HG03457 (cell line): ENCODE results near the gene REL.
A peak's percentile ranks its signal among the peaks of the same experiment; 100 is the strongest.
"Not testable (repeated sequence)": the region's sequence is repeated elsewhere in the genome, so short reads cannot be mapped to it uniquely, and the experiment has no call there.

Source experiments
- ATAC-seq: cut with Tn5 transposase; IDR thresholded peaks from one replicate; pipeline ENCODE4 v1.9.1; 2021; ENCODE audit warnings: moderate number of reproducible peaks; ENCODE audit not compliant: unreplicated experiment

Gene REL

GRCh38 chr2:60881047-60881932 is at the start of gene REL:
TSS of gene REL (plus strand) at chr2:60881574. CDS start at chr2:60881841, 267 bp downstream.
- peak; percentile 74 for ATAC-seq

- ATAC-seq: no peak
Measured at GRCh38 chr2:60831921-60832320, 49.5 kb upstream of the REL start.

GRCh38 chr2:60832621-60833020 is 48.8 kb upstream of the REL start:
- no peak for ATAC-seq

GRCh38 chr2:60834270-60834717 is 47.1 kb upstream of the REL start:
- ATAC-seq: no peak

- ATAC-seq: no peak
Measured at GRCh38 chr2:60836491-60836890, 44.9 kb upstream of the REL start.

GRCh38 chr2:60837123-60837522 is 44.3 kb upstream of the REL start:
- no peak for ATAC-seq

GRCh38 chr2:60838481-60838880 is 42.9 kb upstream of the REL start:
- ATAC-seq: no peak

- ATAC-seq: no peak
Measured at GRCh38 chr2:60839126-60839813, 42.1 kb upstream of the REL start.

GRCh38 chr2:60840880-60841279 is 40.5 kb upstream of the REL start:
- peak; percentile 40 for ATAC-seq

- ATAC-seq: no peak
Measured at GRCh38 chr2:60843006-60843405, 38.4 kb upstream of the REL start.

GRCh38 chr2:60844105-60844504 is 37.3 kb upstream of the REL start:
- ATAC-seq: no peak

- no peak for ATAC-seq
Measured at GRCh38 chr2:60847854-60848253, 33.5 kb upstream of the REL start.

GRCh38 chr2:60849187-60849586 is 32.2 kb upstream of the REL start:
- ATAC-seq: no peak

GRCh38 chr2:60852282-60852860 is 29.0 kb upstream of the REL start:
- no peak for ATAC-seq

- ATAC-seq: no peak
Measured at GRCh38 chr2:60853531-60853930, 27.8 kb upstream of the REL start.

- no peak for ATAC-seq
Measured at GRCh38 chr2:60855989-60856669, 25.2 kb upstream of the REL start.

- ATAC-seq: no peak
Measured at GRCh38 chr2:60857056-60857455, 24.3 kb upstream of the REL start.

- no peak for ATAC-seq
Measured at GRCh38 chr2:60858897-60859311, 22.5 kb upstream of the REL start.

GRCh38 chr2:60861736-60862135 is 19.6 kb upstream of the REL start:
- no peak for ATAC-seq

GRCh38 chr2:60862642-60863041 is 18.7 kb upstream of the REL start:
- no peak for ATAC-seq

- ATAC-seq: not testable (repeated sequence)
Measured at GRCh38 chr2:60865361-60865760, 16.0 kb upstream of the REL start.
